Endodermal cell (in vitro differentiated cells): ENCODE results near the gene ST3GAL5. TPM values are rescaled to one million over a fixed set of nuclear protein-coding genes. Genes with fewer than 3 reads are reported as not detected.

ENCODE experiments used
- DNase-seq: peaks from one replicate; pipeline ENCODE4 v3.0.0-alpha.2; 2017
- H3K27ac ChIP-seq: 2 replicates; pipeline ENCODE4 v1.5.1; 2013; ENCODE audit warnings: mild to moderate bottlenecking, low read depth, low read length, moderate library complexity
- H3K27me3 ChIP-seq: 2 replicates; pipeline ENCODE4 v1.6.1; 2013; ENCODE audit warnings: mild to moderate bottlenecking, low read length, moderate library complexity; ENCODE audit not compliant: insufficient read depth, control insufficient read depth, poor library complexity, severe bottlenecking
- H3K36me3 ChIP-seq: 2 replicates; pipeline ENCODE4 v1.7.0; 2013; ENCODE audit warnings: mild to moderate bottlenecking, low read length, moderate library complexity; ENCODE audit not compliant: control insufficient read depth, insufficient read depth
- H3K4me1 ChIP-seq: one replicate; pipeline ENCODE4 v1.7.0; 2013; ENCODE audit warnings: low read length; ENCODE audit not compliant: control insufficient read depth, insufficient read depth
- H3K4me3 ChIP-seq: 2 replicates; pipeline ENCODE4 v1.5.1; 2013; ENCODE audit warnings: mild to moderate bottlenecking, low read length, moderate library complexity
- H3K9ac ChIP-seq: 2 replicates; pipeline ENCODE4 v1.6.1; 2013; ENCODE audit warnings: mild to moderate bottlenecking, low read length, moderate library complexity; ENCODE audit not compliant: poor library complexity, severe bottlenecking; ENCODE audit errors: extremely low read depth
- H3K9me3 ChIP-seq: 2 replicates; pipeline ENCODE4 v1.6.1; 2013; ENCODE audit warnings: mild to moderate bottlenecking, low read length, moderate library complexity; ENCODE audit not compliant: control insufficient read depth
- H3K27ac Mint-ChIP-seq: 2 replicates; pipeline ENCODE4 v1.8.0; 2020; ENCODE audit warnings: mixed read lengths
- H3K27me3 Mint-ChIP-seq: 2 replicates; pipeline ENCODE4 v1.8.0; 2021; ENCODE audit warnings: mild to moderate bottlenecking, mixed read lengths; ENCODE audit not compliant: insufficient read depth
- H3K36me3 Mint-ChIP-seq: 2 replicates; pipeline ENCODE4 v1.8.0; 2020; ENCODE audit warnings: low read depth, mixed read lengths
- H3K4me1 Mint-ChIP-seq: 2 replicates; pipeline ENCODE4 v1.8.0; 2020; ENCODE audit warnings: mixed read lengths
- H3K4me3 Mint-ChIP-seq: 2 replicates; pipeline ENCODE4 v1.8.0; 2020; ENCODE audit warnings: mild to moderate bottlenecking, moderate library complexity, mixed read lengths
- H3K9me3 Mint-ChIP-seq: 2 replicates; pipeline ENCODE4 v1.8.0; 2020; ENCODE audit warnings: mild to moderate bottlenecking, mixed read lengths
- CTCF ChIP-seq: fragments of 200-600 bp; sonication (generic); conservative IDR thresholded peaks from 2 replicates; pipeline ENCODE4 v1.5.0; 2021; ENCODE audit warnings: antibody characterized with exemption, mild to moderate bottlenecking
- WGBS, 2 experiments: methylation state at CpG; one replicate each; pipeline versions ENCODE4 v1.1.5 to v1.1.7; 2013; ENCODE audit warnings: missing lambda C conversion rate in 2 of 2, mixed read lengths in 1 of 2; ENCODE audit not compliant: insufficient coverage in 1 of 2, insufficient read length in 1 of 2; 5-methylcytosine and 5-hydroxymethylcytosine counted together
- total RNA-seq, 2 donors: library from RNA; stranded (reverse); fragmentation: NEBNext Ultra II Directional in 1 of 2; extraction: Animal tissue kit (Norgen Biotek cat#: 25700) in 1 of 2; gene quantifications; 2 replicates in 1 of 2; 3 replicates in 1 of 2; pipeline ENCODE4 v1.2.1, GENCODE V29; 2021

The ST3GAL5 gene
- total RNA-seq, 2 donors from 2014 or later: 26.6 to 27.4 TPM

GRCh38 chr2:85797263-85797660, 91.5 kb downstream of the ST3GAL5 start:
- Mint-ChIP-seq H3K4me3 (no peak overlapping the region), H3K27ac (no peak overlapping the region), H3K36me3 (no peaks in the 10 kb centered on the region), H3K9me3 (no peaks in the 10 kb centered on the region), H3K4me1 (peaks cover 6% of the 10 kb centered on the region), H3K27me3 (peaks cover 21% of the 10 kb centered on the region)
- 93 to 95% methylated on average over 13 of the region's 13 CpGs for WGBS, 2 experiments
- peak overlapping the region; percentile 92 for H3K27ac ChIP-seq
- no peaks in the 10 kb centered on the region for H3K9me3 ChIP-seq
- H3K36me3 ChIP-seq: no peaks in the 10 kb centered on the region
- no peaks in the 10 kb centered on the region for H3K4me1 ChIP-seq
- no peak for TF ChIP-seq CTCF
- DNase-seq: no peak
- H3K9ac ChIP-seq: no peak overlapping the region
- H3K27me3 ChIP-seq: no peaks in the 10 kb centered on the region
- no peak overlapping the region for H3K4me3 ChIP-seq

GRCh38 chr2:85796341-85797262, 92.2 kb downstream of the ST3GAL5 start:
- Mint-ChIP-seq H3K36me3 (no peaks in the 10 kb centered on the region), H3K9me3 (no peaks in the 10 kb centered on the region), H3K27me3 (peaks cover 21% of the 10 kb centered on the region), H3K4me3 (no peak overlapping the region), H3K27ac (no peak overlapping the region), H3K4me1 (peaks cover 6% of the 10 kb centered on the region)
- peak overlapping the region; percentile 92 for H3K27ac ChIP-seq
- H3K4me3 ChIP-seq: no peak overlapping the region
- 85 to 87% methylated on average over 15 to 22 of the region's 22 CpGs for WGBS, 2 experiments
- peaks cover under 1% of the 10 kb centered on the region for H3K27me3 ChIP-seq
- no peak overlapping the region for H3K9ac ChIP-seq
- TF ChIP-seq CTCF: no peak
- no peaks in the 10 kb centered on the region for H3K4me1 ChIP-seq
- no peaks in the 10 kb centered on the region for H3K9me3 ChIP-seq
- H3K36me3 ChIP-seq: no peaks in the 10 kb centered on the region
- DNase-seq: peak; percentile 45

- H3K4me3 ChIP-seq: no peak overlapping the region
- Mint-ChIP-seq H3K9me3 (no peaks in the 10 kb centered on the region), H3K27me3 (peaks cover 22% of the 10 kb centered on the region), H3K36me3 (no peaks in the 10 kb centered on the region), H3K27ac (peak overlapping the region; percentile 20), H3K4me1 (peaks cover 6% of the 10 kb centered on the region), H3K4me3 (no peak overlapping the region)
- no peaks in the 10 kb centered on the region for H3K9me3 ChIP-seq
- H3K27me3 ChIP-seq: peaks cover 6% of the 10 kb centered on the region
- TF ChIP-seq CTCF: no peak
- DNase-seq: no peak
- no peaks in the 10 kb centered on the region for H3K4me1 ChIP-seq
- H3K27ac ChIP-seq: peak overlapping the region; percentile 92
- no peak overlapping the region for H3K9ac ChIP-seq
- WGBS, 2 experiments: 78 to 89% methylated on average over 6 of the region's 6 CpGs
- H3K36me3 ChIP-seq: no peaks in the 10 kb centered on the region
Measured at GRCh38 chr2:85796046-85796340, 92.8 kb downstream of the ST3GAL5 start.
